GM21717 (cell line): ENCODE measurements around the gene JAKMIP2.
A peak's percentile ranks its signal among the peaks of the same experiment; 100 is the strongest.
"Not testable (repeated sequence)": the region's sequence is repeated elsewhere in the genome, so short reads cannot be mapped to it uniquely, and the experiment has no call there.

Source experiments
- ATAC-seq: cut with Tn5 transposase; IDR thresholded peaks from one replicate; pipeline ENCODE4 v1.9.1; 2021; ENCODE audit warnings: mild to moderate bottlenecking, moderate library complexity; ENCODE audit not compliant: unreplicated experiment

The JAKMIP2 gene

GRCh38 chr5:147666419-147666818 is 116.1 kb downstream of the JAKMIP2 start:
- ATAC-seq, result no peak

- no peak for ATAC-seq
Measured at GRCh38 chr5:147661541-147661940, 121.0 kb downstream of the JAKMIP2 start.

DNA sequence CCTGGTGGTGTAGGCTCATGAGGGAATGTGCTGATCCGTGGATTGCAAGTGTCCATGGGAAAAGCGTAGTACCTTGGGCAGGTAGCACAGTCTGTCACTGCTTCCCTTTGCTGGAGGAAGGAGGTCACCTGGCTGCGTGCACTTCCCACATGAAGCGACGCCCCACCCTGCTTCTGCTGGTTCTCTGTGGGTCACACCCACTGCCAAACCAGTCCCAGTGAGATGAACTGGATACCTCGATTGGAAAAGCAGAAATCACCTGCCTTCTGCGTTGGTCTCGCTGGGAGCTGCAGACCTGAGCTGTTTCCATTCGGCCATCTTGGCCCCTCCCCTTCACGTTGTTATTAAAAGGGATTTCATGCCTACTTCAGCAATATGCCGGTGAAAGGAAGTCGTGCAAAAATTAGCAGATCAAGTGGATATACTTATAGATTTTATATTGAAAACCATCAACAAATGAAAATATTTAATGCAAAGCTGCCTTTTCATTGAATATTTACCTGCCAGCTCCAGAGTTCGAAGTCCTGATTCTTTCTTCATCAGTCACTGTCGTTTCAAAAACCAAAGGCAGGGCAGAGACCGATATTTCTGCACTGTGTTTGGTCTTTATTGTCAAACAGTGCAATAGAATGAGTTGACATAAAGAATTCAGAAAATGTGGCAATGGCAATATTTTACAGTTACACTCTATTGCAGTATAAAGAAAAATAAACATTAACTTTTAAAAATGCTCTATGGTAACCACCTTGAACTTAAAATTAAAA is 123.2 kb downstream of the JAKMIP2 start:
- no peak for ATAC-seq

- ATAC-seq, result no peak
Measured at GRCh38 chr5:147658293-147658932, 124.1 kb downstream of the JAKMIP2 start.

DNA sequence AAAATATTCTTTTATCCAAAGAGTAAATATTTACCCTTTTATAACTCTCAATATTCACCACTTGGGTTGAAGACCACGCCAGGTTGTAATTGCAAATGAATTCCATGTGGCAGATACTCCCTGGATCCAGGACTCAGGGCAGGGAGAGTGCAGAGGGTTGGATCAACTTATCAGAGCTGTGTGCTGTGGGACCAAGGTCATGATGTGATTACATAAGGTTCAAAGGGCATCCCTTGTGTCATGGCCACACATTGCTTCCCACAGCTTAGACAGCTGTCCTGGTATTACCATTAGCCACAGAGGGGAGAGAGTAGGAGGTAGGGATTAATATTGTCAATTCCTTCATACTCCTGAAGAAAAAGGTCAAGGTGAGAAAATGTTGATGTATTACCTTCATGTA is 133.9 kb downstream of the JAKMIP2 start:
- no peak for ATAC-seq

DNA sequence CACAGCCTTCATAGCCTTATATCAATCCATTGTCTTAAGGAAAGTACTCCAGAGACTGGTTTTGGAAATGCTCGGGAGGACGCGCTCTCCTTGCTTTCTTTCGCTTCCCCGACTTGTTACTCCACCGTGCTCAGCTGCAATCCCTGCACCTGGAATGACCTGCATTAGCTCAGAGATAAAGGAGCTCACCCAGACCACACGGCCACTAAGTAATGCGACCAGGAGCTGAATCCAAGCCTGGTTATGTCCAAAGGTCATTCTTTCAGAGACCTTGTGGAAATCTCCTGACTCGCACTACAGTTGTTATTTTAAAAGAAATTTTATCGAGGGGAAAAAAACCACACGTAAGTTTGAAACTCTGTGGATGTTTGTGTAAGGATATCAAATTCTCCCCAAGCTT is 137.3 kb downstream of the JAKMIP2 start:
- ATAC-seq, result no peak

- ATAC-seq, result no peak
Measured at GRCh38 chr5:147644460-147644859, 138.1 kb downstream of the JAKMIP2 start.

DNA sequence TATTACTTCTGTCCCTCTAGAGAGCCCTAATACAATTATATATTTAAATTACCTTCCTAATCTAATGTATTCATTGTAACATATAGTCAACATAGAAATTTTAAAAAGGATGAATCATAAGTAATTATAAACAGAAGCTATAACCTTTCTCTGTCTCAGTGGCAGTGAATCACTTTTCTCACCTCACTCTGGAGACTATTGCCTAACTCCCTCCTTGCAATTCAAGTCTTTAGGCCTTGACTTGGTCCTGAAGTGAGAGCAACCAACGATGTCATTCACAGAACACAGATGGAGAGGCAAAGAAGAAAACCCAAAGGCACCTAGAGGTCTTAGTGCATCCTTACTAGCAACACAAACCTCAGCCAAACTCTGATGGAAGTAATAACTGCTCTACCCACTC is 139.4 kb downstream of the JAKMIP2 start:
- ATAC-seq, result no peak

- no peak for ATAC-seq
Measured at GRCh38 chr5:147642666-147643065, 139.9 kb downstream of the JAKMIP2 start.

- no peak for ATAC-seq
Measured at GRCh38 chr5:147639321-147639720, 143.2 kb downstream of the JAKMIP2 start.

- ATAC-seq, result no peak
Measured at GRCh38 chr5:147636729-147636984, 145.9 kb downstream of the JAKMIP2 start.

GRCh38 chr5:147635882-147636728 is 146.4 kb downstream of the JAKMIP2 start:
- no peak for ATAC-seq

DNA sequence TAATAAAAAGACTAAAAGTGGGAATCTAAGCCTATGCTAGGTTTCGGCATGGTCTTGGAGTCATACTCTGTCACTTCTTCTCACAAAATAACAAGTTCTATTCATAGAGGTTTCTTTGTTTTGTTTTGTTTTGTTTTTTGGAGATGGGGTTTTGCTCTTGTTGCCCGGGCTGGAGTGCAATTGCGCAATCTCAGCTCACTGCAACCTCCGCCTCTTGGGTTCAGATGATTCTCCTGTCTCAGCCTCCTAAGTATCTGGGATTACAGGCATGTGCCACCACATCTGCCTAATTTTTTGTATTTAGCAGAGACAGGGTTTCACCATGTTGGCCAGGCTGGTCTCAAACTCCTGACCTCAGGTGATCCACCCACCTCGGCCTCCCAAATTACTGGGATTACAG is 147.1 kb downstream of the JAKMIP2 start:
- ATAC-seq, result not testable (repeated sequence)

- ATAC-seq, result no peak
Measured at GRCh38 chr5:147633173-147633572, 149.4 kb downstream of the JAKMIP2 start.

DNA sequence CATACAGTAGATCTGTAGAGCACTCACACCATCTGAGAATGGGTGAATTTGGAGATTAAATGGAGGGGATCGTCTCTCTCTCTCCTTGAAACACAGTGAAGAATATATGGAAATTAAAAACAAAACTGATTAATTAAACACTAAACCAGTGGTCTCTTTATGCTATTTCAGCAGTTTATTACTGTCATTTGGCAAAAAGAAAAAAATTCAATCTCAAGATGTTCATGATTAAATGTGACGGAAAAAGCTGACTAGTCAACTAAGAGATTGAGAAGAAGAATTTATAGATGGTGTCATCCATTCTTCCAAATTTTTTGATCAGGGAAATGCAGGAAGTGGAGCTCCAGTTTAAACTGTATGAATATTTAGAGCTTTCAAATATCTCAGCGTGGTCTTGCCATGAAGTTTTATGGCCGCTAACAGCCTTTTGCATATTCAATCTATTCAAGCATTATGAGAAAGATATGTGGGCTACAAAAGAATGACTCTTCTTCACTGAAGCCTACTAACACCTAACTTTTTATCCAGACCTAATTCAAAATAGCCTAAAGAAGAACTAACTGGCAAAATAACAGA is 151.0 kb downstream of the JAKMIP2 start:
- ATAC-seq, result no peak

- ATAC-seq, result no peak
Measured at GRCh38 chr5:147629196-147629595, 153.3 kb downstream of the JAKMIP2 start.

DNA sequence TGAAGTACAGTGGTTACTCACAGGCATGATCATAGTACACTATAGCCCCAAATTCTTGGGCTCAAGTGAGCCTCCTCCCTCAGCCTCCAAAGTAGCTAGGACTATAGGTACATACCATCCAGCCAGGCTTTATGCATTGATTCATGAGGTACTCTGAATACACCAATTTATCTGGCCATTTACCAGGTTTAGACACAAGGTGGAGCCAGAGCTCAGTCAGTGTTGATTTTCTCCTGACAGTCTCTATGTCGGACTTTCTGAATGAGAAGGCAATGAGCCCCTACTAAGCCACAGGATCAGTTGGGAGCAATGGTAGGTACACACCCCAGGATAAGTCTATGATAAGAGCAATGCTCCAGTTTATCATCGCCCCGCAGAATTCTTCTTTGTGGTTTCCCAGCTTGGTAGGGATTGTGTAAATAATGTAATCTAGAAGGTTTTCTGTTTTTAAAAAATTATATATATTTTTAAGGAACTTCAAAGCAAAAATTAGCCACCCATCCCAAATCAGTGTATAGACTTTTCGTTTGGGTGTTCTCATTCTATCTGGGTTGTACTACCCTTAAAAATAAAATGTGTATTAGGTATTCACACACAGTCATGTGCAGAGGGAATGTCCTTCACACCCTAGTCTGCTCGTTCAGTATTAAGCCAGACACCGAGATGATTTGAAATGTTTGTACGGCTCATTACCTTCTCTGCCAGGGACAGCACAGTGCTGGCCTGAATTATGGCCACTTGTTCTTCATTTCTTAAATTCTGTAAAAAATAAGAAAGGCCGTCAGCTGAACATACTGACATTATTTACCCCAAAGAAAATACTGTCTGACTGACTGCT is 154.3 kb downstream of the JAKMIP2 start:
- peak; percentile 92 for ATAC-seq

GRCh38 chr5:147626464-147626863 is 156.1 kb downstream of the JAKMIP2 start:
- no peak for ATAC-seq

- ATAC-seq, result no peak
Measured at GRCh38 chr5:147621016-147621415, 161.5 kb downstream of the JAKMIP2 start.

DNA sequence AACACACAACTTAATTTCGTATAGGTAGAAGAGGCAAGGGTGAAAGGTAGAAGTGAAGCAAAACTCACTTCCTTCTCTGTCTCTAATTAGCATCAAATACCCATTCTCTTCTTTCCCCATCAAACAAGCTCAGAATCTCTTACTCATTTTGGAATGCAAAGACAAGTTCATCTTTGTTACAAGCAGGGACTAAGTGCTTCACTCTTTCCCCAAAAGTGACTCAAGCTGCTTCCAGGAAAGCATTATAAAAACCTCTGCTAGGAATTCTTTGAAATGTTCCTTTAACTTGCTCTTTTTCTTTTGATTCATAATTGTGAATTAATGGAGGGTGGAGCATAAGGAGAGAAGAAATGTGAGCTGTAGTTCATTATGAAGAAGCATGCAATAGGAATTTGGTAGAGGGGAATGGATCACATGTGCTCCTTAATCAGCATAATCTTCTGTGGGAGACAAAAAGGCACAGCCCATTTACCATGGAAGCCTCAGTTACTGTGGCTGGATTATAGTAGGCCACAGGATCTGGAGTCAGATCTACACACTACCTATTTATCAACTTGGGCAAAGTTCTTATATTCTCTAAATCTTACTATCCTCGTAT is 163.1 kb downstream of the JAKMIP2 start:
- no peak for ATAC-seq
